HG03521 (cell line): ENCODE data around the gene PRRX2.

Experiments
- ATAC-seq: cut with Tn5 transposase; IDR thresholded peaks from one replicate; pipeline ENCODE4 v1.9.1; 2021; ENCODE audit warnings: mild to moderate bottlenecking, moderate library complexity; ENCODE audit not compliant: unreplicated experiment

Gene PRRX2

DNA sequence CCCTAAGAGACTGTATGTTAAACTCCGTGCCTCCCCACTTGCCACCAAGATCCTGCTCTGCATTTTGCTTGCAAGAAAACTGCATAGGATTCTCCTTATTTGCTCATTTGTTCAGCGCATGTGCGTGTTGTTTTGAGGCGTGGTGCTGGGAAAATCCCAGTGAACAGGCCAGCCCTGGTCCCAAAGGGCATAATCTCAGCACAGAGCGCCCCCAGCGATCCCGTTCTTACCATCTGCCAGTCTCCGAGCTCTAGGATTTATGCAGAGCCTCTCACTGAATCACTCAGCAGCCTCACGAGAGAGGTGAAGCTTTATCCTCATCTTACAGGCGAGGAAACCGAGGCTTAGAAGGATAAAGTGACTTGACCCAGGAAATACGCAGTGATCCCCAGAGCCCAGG is 11.5 kb downstream of the PRRX2 start:
- ATAC-seq = no peak

- ATAC-seq = no peak
Measured at GRCh38 chr9:129677456-129677855, 12.0 kb downstream of the PRRX2 start.

DNA sequence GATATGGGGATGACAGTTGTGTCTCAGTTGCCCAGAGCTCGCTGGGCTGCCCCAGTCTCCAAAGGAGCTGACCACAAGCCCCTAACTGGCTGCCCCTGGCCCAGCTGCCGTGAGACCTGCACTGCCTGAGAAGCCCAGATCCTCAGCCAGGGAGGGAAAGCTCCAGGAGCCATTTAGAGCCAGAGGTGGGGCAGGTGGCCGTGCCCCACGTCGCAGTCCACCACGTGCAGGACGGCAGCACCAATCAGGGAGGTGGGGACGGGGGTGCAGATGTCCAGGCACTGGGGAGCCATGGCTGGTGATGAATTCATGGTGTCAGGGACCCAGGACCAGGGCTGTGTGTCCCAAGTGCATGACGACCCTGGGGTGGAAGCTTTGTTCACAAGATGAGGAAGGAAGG is 13.4 kb downstream of the PRRX2 start:
- ATAC-seq = no peak

GRCh38 chr9:129679537-129679936 is 14.1 kb downstream of the PRRX2 start:
- ATAC-seq = no peak

- no peak for ATAC-seq
Measured at GRCh38 chr9:129681924-129682323, 16.5 kb downstream of the PRRX2 start.

- no peak for ATAC-seq
Measured at GRCh38 chr9:129682381-129682780, 16.9 kb downstream of the PRRX2 start.

GRCh38 chr9:129685220-129685932 is 19.9 kb downstream of the PRRX2 start:
- ATAC-seq = no peak

DNA sequence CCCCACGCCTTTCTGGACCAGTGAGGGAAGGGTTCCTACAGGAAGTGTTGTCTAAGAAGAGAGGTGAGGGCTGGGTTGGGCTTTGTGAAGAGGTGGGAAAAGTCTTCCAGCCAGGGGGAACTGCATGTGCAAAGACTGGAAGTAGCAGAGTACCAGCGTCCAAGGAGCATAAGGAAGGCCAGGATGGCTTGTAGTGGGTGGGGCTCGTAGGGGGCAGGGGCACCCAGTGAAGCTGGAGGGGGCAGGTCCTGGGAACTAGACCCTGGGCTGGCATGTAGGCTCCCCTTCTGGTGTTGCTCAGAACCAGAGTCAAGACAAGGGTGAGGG is 20.4 kb downstream of the PRRX2 start:
- ATAC-seq = no peak

- no peak for ATAC-seq
Measured at GRCh38 chr9:129686736-129687135, 21.3 kb downstream of the PRRX2 start.

DNA sequence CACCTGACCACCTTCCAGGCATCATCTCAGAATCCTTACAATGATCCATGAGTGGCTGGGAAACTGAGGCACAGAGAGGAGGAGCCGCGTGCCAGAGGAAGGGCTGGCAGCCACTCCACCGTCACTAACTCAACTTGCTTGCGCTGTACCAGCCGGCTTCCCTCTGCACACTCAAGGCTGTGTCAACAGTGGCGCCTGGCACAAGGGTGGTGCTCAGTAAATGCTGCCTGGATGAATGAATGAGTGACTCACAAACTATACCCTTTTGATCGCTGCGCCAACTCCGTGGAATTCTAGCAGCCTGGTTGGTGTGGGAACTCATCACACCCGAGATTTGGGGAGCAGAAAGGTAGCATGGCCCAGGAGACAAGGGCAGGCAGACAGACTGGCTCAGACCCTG is 21.9 kb downstream of the PRRX2 start:
- no peak for ATAC-seq

GRCh38 chr9:129688285-129689043 is 23.0 kb downstream of the PRRX2 start:
- no peak for ATAC-seq

- no peak for ATAC-seq
Measured at GRCh38 chr9:129692534-129692933, 27.1 kb downstream of the PRRX2 start.

- no peak for ATAC-seq
Measured at GRCh38 chr9:129693741-129694140, 28.3 kb downstream of the PRRX2 start.

DNA sequence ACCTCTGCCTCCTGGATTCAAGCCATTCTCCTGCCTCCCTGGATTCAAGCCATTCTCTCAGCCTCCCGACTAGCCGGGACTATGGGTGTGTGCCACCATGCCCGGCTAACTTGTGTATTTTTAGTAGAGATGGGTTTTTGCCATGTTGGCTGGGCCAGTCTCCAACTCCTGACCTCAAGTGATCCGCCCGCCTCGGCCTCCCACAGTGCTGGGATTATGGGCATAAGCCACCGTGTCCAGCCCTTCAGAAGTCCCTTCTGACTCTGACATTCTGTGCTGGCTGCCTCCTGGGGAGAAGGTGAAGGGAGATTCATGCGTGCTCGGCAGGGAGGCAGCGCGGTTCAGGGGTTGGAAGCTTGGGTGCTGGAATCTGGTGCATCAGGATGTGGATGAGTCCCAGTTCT is 28.8 kb downstream of the PRRX2 start:
- ATAC-seq = no peak

GRCh38 chr9:129695870-129696269 is 30.4 kb downstream of the PRRX2 start:
- no peak for ATAC-seq

DNA sequence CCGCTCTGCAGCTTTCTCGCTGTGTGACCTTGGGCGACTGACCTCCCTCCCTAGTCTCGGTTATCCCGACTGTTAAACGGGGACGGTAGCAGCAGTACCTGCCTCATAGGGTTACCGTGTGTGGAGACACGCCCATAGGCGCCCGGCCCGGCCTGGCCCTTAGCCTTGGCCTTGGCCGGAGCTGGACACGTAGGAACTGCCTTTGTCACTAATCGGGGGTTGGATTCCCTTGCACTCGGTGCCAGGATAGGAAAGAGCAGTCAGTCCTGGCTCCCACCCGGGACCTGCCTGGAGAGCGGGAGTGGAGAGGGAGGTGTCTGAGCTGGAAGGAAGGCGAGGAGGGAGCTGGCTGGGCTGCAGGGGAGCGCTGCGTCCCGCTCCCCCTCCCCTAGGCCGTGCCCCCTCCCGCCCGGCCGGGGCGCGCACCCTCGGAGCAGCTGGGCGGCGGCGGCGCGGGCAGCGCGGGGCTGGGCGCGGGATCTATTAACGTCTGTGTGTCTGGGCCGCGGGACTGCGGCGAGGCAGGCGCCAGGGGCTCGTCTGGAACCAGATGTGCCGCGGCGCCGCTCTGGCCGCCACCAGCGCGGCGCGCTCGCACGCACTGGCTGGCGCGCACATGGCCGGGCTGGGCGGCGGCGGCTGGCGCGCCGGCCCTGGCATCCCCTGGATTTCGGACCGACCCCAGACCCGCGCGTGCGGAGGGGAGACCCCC is 31.7 kb downstream of the PRRX2 start:
- ATAC-seq = no peak

DNA sequence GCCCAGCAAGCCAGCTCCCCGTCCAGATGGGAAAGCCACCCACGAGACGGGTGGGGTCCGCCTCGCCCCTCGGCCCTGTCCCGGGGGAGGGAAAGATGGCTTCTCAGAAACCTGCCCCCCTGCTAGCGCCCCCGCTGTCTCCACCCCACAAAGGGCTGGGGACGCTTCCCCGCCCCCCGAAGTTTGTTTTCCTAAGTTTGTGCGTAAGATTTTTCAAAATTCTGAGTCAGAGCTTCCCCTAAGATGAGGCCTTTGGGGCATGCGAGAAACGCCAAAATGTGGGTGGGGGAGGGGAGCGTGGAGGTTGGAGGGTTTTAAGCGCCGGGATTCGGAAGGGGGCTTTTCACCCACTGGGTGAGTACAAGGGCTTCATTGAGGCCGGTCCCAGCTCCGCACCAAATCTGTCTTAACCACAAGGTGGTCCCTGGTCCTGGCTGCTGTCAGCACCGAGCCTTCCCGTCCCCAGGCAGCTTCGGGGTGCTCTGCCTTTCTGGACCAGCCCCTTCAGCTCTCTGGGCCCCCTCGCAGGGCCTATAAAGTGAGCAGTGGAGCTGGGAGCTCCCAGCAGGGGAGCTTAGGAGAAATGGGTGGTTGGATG is 32.3 kb downstream of the PRRX2 start:
- ATAC-seq = no peak

- no peak for ATAC-seq
Measured at GRCh38 chr9:129698254-129698757, 32.9 kb downstream of the PRRX2 start.

DNA sequence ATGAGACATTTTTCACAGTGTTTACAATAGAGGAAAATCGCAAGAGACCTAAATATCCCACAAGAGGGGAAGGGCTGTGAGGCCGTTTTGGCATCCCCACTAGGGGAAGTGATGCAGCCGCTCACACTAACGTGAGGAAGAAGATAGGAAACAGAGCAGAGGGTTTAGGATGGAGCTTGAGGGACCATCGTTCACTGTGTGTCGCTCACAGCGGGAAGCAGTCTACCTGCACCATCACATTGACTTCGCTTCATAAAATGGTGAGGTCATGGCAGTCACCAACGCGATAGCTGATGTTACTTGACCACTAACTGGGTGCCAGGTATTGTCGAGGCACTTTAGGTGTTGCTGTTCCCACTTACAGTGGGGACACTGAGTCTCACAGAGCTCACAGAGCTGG is 35.6 kb downstream of the PRRX2 start:
- no peak for ATAC-seq

GRCh38 chr9:129701549-129701948 is 36.1 kb downstream of the PRRX2 start:
- ATAC-seq = no peak
